NCI-H128 (cell line): ENCODE results near the gene GPBP1.
"Not testable (repeated sequence)": the region's sequence is repeated elsewhere in the genome, so short reads cannot be mapped to it uniquely, and the experiment has no call there.

Experiments
- DNase-seq: peaks from one replicate; lab custom pipeline; 2025; ENCODE audit not compliant: unreplicated experiment; lab: John Stamatoyannopoulos, UW

GPBP1 gene

DNA sequence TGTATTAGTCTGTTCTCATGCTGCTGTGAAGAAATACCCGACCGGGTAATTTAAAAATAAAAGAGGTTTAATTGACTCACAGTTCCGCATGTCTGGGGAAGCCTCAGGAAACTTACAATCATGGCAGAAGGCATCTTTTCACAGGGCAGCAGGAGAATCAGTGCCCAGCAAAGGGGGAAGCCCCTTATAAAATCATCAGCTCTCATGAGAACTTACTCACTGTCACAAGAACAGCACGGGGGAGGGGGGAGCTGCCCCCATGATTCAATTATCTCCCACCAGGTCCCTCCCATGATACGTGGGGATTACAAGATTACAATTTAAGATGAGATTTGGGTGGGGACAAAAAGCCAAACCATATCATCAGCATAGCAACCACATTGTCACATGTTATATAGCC, 102.5 kb downstream of the GPBP1 start:
- DNase-seq, result no peak

- DNase-seq, result no peak
These were observed 103.2 kb downstream of the GPBP1 start for GRCh38 chr5:57277085-57277484.

DNA sequence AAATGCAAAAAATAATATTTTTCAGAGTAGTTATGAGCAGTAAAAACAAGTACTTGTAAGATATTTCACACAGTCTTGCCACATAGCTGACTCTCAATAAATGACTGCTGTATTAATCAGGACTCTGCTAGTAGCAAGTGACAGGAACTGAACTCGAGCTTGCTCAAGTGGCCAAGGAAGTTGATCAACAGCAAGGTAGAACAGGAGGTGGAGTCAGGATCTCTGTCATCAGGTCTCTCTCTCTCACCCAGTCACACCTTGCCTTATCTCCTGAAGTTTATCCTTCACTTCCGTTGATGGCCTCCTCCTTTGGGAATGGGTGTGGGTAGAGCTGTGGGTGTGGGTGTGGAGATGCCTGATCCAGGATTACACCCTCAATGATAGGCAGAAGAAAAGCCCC, 107.0 kb downstream of the GPBP1 start:
- no peak for DNase-seq

DNA sequence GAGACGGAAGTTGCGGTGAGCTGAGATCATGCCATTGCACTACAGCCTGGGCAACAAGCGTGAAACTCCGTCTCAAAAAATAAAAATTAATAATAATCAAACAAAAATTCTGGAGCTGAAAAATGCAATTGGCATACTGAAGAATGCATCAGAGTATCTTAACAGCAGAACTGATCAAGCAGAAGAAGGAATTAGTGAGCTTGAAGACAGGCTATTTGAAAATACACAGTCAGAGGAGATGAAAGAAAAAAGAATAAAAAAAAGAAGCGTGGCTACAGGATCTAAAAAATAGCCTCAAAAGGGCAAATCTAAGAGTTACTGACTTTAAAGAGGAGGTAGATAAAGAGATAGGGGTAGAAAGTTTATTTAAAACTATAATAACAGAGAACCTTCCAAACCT, 111.2 kb downstream of the GPBP1 start:
- DNase-seq, result not testable (repeated sequence)

DNA sequence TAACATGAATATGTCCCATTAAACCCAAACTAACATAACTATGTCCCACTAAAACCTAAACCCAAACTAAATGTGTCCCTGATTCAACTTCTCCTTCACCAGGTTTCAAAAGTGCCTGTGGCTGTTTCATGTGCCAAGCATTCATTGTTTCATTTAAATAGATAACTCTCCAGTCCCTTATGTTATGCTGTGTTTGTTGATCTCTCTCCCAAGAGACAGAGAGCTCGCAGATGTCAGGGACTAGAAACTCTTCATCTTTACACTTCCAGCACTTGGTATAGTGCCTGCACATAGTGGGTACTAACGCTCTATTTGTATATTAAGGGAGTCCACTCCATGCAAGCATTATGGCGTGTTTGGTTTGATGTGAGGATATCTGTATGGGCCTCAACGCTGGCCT, 118.0 kb downstream of the GPBP1 start:
- no peak for DNase-seq

- DNase-seq, result no peak
These were observed 118.5 kb downstream of the GPBP1 start for GRCh38 chr5:57292336-57292735.

GRCh38 chr5:57298295-57298984, 124.6 kb downstream of the GPBP1 start:
- peak; percentile 40 for DNase-seq

DNA sequence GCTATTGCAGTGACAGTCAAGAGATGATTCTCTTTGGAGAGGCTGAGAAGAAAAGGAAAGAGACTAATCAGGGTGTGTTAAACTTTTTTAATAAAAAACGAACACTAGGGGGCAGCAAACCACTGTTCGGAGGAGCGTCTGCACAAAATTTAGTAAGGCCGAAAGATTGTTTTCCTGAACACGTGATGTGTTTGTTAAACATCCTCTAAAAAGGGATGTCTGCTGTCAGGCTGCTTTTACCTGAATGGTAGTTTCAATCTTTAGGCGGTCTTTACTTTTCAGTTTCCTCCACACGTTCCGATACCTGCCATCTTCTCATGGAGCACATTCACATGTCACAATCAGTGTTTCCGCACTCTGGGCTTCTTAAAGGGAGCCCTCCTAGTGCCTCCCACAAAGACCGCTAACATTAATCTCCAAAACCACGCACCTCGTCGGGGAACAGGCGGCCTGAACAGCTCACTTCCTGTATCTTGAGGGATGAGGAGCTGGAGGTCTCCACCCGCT, 125.2 kb downstream of the GPBP1 start:
- no peak for DNase-seq

GRCh38 chr5:57299986-57300385, 126.1 kb downstream of the GPBP1 start:
- DNase-seq, result no peak

- no peak for DNase-seq
These were observed 128.3 kb downstream of the GPBP1 start for GRCh38 chr5:57302164-57302563.

- DNase-seq, result no peak
These were observed 128.8 kb downstream of the GPBP1 start for GRCh38 chr5:57302643-57303042.

- DNase-seq, result no peak
These were observed 130.1 kb downstream of the GPBP1 start for GRCh38 chr5:57303985-57304384.

DNA sequence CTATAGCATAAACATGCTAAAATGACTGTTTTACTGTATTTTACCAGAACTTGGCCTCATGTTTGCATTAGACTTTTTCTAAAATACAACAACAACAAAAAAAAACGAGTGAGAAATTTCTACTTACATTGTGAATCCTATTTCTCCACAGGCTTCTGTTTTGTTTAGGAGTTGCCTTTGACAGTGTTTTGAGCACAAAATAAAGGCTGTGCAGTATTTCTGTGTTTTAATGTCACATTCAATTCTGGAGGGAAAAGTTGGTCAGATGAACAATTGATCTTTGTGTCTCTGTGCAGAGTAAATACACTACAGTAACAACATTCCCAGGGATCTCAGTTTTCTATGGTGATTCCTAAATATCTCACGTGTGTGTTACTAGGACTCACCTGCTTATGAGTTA, 131.1 kb downstream of the GPBP1 start:
- no peak for DNase-seq

- DNase-seq, result no peak
These were observed 132.5 kb downstream of the GPBP1 start for GRCh38 chr5:57306359-57306758.

DNA sequence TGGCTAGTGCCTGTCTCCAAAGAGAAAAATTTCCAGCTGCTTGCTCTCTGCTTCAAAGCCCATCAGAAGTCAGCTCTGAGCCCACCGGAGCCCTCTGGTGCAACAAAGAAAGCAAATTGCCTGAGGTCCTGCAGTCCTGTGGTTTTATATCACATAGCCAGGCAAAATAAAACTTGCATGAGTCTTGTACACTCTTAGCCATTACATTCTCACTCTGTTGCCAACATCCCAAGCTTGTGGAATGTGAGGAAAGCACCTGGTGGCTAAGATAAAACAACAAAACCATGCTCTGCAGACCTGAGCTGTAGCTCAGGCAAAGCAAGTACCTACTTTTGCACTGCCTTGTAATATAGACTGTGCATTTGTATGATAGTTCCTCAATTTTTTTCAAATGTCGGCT, 133.7 kb downstream of the GPBP1 start:
- no peak for DNase-seq

DNA sequence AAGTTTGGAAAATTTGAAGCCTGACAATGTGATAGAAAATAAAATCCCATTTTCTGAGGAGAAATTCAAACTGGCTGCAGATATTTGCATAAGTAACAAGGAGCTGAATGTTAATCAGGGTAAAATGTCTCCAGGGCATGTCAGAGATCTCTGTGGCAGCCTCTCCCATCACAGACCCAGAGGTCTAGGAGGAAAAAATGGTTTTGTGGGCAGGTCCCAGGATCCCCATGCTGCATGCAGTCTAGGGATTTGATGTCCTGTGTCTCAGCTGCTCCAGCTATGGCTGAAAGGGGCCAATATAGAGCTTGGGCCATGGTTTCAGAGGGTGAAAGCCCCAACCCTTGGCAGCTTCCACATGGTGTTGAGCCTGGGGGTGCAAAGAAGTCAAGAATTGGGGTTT, 135.2 kb downstream of the GPBP1 start:
- DNase-seq, result not testable (repeated sequence)

DNA sequence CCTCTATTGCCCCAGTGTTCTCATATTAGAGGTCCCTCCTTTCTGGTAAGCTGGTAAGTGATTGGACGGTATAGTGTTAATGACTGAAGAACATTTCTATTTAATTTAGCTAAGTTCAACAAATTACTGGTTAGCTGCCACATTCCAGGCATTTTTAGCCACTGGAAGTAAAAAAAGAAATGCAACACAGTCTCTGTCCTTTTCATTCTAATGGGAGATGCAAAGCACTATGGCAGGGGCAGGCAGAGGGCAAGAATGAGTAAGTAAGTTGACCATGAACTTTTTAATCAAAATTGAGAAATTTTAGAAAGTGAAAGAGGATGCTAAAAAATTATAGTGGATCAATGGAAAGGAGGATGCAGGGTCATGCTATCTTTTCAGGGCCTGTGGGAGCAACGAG, 137.4 kb downstream of the GPBP1 start:
- DNase-seq, result no peak

GRCh38 chr5:57311921-57312735, 138.3 kb downstream of the GPBP1 start:
- no peak for DNase-seq

DNA sequence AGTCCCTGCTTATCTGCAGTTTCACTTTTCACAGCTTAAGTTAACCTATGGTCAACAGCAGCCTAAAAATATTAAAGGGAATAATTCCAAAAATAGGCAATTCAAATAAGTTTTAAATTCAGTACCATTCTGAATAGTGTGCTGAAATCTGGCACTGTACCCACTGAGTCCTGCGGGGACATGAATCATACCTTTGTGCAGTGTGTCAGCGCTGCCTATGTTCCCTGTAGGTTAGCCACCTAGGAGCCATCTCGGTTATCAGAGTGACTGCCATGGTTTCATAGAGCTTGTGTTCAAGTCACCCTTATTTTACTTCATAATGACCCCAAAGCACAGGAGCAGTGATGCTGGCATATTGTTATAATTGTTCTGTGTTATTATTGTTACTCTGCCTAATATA, 139.9 kb downstream of the GPBP1 start:
- no peak for DNase-seq
